BE2C (cell line): ENCODE results near the gene KIAA0825.

ENCODE experiments used
- DNase-seq: peaks from one replicate; pipeline ENCODE4 v3.0.0-alpha.2; 2020
- H3K27me3 ChIP-seq: fragments of 250-450 bp; sonication (Bioruptor Pico); 2 replicates; pipeline ENCODE4 v1.5.1; 2020; ENCODE audit warnings: mild to moderate bottlenecking
- H3K36me3 ChIP-seq: fragments of 250-450 bp; sonication (Bioruptor Pico); 2 replicates; pipeline ENCODE4 v1.5.1; 2020; ENCODE audit warnings: mild to moderate bottlenecking
- H3K4me1 ChIP-seq: fragments of 250-450 bp; sonication (Bioruptor Pico); 2 replicates; pipeline ENCODE4 v1.5.1; 2020
- H3K4me3 ChIP-seq: 2 replicates; pipeline ENCODE4 v1.5.1; 2011; ENCODE audit warnings: low read depth, low read length
- H3K9me3 ChIP-seq: fragments of 250-450 bp; sonication (Bioruptor Pico); 2 replicates; pipeline ENCODE4 v1.5.1; 2020
- CTCF ChIP-seq: IDR thresholded peaks from 2 replicates; pipeline ENCODE4 v1.5.1; 2012; ENCODE audit warnings: mild to moderate bottlenecking, low read depth, low read length

Gene KIAA0825

GRCh38 chr5:94646758-94647157 lies 28.4 kb upstream of the KIAA0825 start:
- no peaks in the 10 kb centered on the region for H3K27me3 ChIP-seq
- TF ChIP-seq CTCF, result no peak
- no peaks in the 10 kb centered on the region for H3K9me3 ChIP-seq
- H3K36me3 ChIP-seq, result peaks cover 8% of the 10 kb centered on the region
- no peak overlapping the region for H3K4me3 ChIP-seq
- no peak for DNase-seq
- no peaks in the 10 kb centered on the region for H3K4me1 ChIP-seq

- no peaks in the 10 kb centered on the region for H3K4me1 ChIP-seq
- DNase-seq, result no peak
- no peak overlapping the region for H3K4me3 ChIP-seq
- no peaks in the 10 kb centered on the region for H3K9me3 ChIP-seq
- no peaks in the 10 kb centered on the region for H3K27me3 ChIP-seq
- no peaks in the 10 kb centered on the region; the same call in 1 of the 2 replicates for H3K36me3 ChIP-seq
- no peak for TF ChIP-seq CTCF
These were observed 26.6 kb upstream of the KIAA0825 start for GRCh38 chr5:94645053-94645452.

GRCh38 chr5:94640176-94640575 lies 21.8 kb upstream of the KIAA0825 start:
- H3K36me3 ChIP-seq, result peaks cover 9% of the 10 kb centered on the region
- H3K4me1 ChIP-seq, result no peaks in the 10 kb centered on the region
- no peak for DNase-seq
- H3K4me3 ChIP-seq, result no peak overlapping the region
- no peaks in the 10 kb centered on the region for H3K9me3 ChIP-seq
- no peaks in the 10 kb centered on the region for H3K27me3 ChIP-seq
- no peak for TF ChIP-seq CTCF

GRCh38 chr5:94632024-94632423 lies 13.6 kb upstream of the KIAA0825 start:
- H3K4me1 ChIP-seq, result no peaks in the 10 kb centered on the region
- H3K27me3 ChIP-seq, result no peaks in the 10 kb centered on the region

GRCh38 chr5:94627191-94627590 lies 8.8 kb upstream of the KIAA0825 start:
- Histone ChIP-seq H3K27me3 (no peaks in the 10 kb centered on the region), H3K9me3 (no peaks in the 10 kb centered on the region), H3K4me1 (no peaks in the 10 kb centered on the region), H3K36me3 (peaks cover 14% of the 10 kb centered on the region), H3K4me3 (no peak overlapping the region)
- DNase-seq, result no peak
- TF ChIP-seq CTCF, result no peak

More at GRCh38 chr5:94632024-94632423, 13.6 kb upstream of the KIAA0825 start:
- H3K4me3 ChIP-seq, result no peak overlapping the region
- DNase-seq, result no peak
- no peaks in the 10 kb centered on the region for H3K9me3 ChIP-seq
- H3K36me3 ChIP-seq, result peaks cover 15% of the 10 kb centered on the region
- TF ChIP-seq CTCF, result no peak

GRCh38 chr5:94623877-94624276 lies 5.5 kb upstream of the KIAA0825 start:
- H3K9me3 ChIP-seq, result no peaks in the 10 kb centered on the region
- no peak for TF ChIP-seq CTCF
- no peaks in the 10 kb centered on the region for H3K27me3 ChIP-seq
- no peak overlapping the region for H3K4me3 ChIP-seq
- no peaks in the 10 kb centered on the region for H3K4me1 ChIP-seq
- no peaks in the 10 kb centered on the region; the same call in 1 of the 2 replicates for H3K36me3 ChIP-seq
- DNase-seq, result no peak
